K562 (cell line): ENCODE data around the gene ACADM. TPM values are rescaled to one million over a fixed set of nuclear protein-coding genes. Genes with fewer than 3 reads are reported as not detected.

ENCODE experiments used
- ELF2 ChIP-seq: fragments of 250-450 bp; sonication (Bioruptor Pico); IDR thresholded peaks from 2 replicates; pipeline ENCODE4 v1.5.0; 2021; ENCODE audit warnings: mild to moderate bottlenecking
- EZH2 ChIP-seq: IDR thresholded peaks from 2 replicates; pipeline ENCODE4 v1.6.1; 2012; ENCODE audit warnings: low read depth, mild to moderate bottlenecking, inconsistent platforms, low read length, borderline replicate concordance
- FOXJ3 ChIP-seq: sonication (generic); formaldehyde crosslinking; IDR thresholded peaks from 2 replicates; pipeline ENCODE4 v1.4.0; 2020; ENCODE audit warnings: mild to moderate bottlenecking, missing genetic modification reagents
- MAFK ChIP-seq: IDR thresholded peaks from 2 replicates; pipeline ENCODE4 v1.6.1; 2011; ENCODE audit warnings: low read length, improper control_type of control experiment
- NCOA4 ChIP-seq: fragments of 450-650 bp; IDR thresholded peaks from 2 replicates; pipeline ENCODE4 v1.6.1; 2018; ENCODE audit warnings: mild to moderate bottlenecking; ENCODE audit not compliant: partially characterized antibody
- TCF3 ChIP-seq: sonication (generic); formaldehyde crosslinking; IDR thresholded peaks from 2 replicates; pipeline ENCODE4 v1.4.0; 2020; ENCODE audit warnings: mild to moderate bottlenecking, missing genetic modification reagents
- polyA plus RNA-seq, 8 experiments: library from polyadenylated mRNA; depleted of rRNA in 4 of 8; stranded (reverse) in 5 of 8; unstranded in 3 of 8; fragments of >200 nt; fragmentation: Nextera tagmentation in 2 of 8; fragmentation: Illumina TruSeq in 1 of 8; extraction: Ambion mirVana in 2 of 8; extraction: Trizol in 1 of 8; gene quantifications; 2 replicates each; pipeline versions ENCODE4 v1.2.1 to v1.2.3, GENCODE V29; 2011 to 2014; ENCODE audit warnings: inconsistent platforms in 1 of 8, missing spikeins in 1 of 8
- total RNA-seq, 7 experiments: library from RNA; depleted of rRNA in 6 of 7; stranded (reverse); fragments of >200 nt in 6 of 7; fragmentation: Illumina TruSeq in 2 of 7; extraction: Trizol in 2 of 7; gene quantifications; 2 replicates each; pipeline versions ENCODE4 v1.2.1 to v1.2.3, GENCODE V29; 2011 to 2021; ENCODE audit warnings: low replicate concordance in 1 of 7
- TF ChIP-seq, protein P1 (sequence below): fragments of 250-450 bp; sonication (Bioruptor Pico); IDR thresholded peaks from 2 replicates; pipeline ENCODE4 v1.5.0; 2021; ENCODE audit warnings: mild to moderate bottlenecking, borderline replicate concordance
- TF ChIP-seq, protein P2 (sequence below): sonication (generic); formaldehyde crosslinking; IDR thresholded peaks from 2 replicates; pipeline ENCODE4 v1.9.0; 2022; ENCODE audit warnings: mild to moderate bottlenecking, missing genetic modification reagents
- TF ChIP-seq, protein P3 (sequence below): fragments of 250-450 bp; sonication (Bioruptor Pico); IDR thresholded peaks from 2 replicates; pipeline ENCODE4 v1.5.0; 2020; ENCODE audit warnings: mild to moderate bottlenecking

Gene ACADM
- total and polyA plus RNA-seq, 9 of the 15 experiments (the other 6 are each of a cell fraction or from before 2014, with no cell fraction given): 82.5 to 156 (median 123) TPM

DNA sequence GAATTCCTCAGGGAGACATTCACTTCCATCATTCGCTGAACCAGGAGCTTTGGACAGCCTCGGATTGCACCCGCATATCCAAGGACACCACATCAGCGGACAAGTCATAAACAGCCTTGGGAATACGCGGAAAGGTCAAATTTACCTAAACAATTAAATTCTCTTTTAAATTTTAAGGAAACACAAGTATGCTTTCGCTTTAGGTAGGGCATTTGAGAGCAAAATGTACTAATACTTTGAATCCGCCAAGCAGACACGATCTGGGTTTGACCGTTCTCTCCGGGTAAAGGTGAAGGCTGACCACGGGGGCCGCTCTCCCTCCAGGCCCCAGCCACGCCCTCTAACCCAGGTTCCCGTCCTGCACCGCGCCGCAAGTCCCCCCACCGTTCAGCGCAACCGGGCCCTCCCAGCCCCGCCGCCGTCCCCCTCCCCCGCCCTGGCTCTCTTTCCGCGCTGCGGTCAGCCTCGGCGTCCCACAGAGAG is 479 bp upstream of the ACADM start (continued):
- TF ChIP-seq, protein P1, sequence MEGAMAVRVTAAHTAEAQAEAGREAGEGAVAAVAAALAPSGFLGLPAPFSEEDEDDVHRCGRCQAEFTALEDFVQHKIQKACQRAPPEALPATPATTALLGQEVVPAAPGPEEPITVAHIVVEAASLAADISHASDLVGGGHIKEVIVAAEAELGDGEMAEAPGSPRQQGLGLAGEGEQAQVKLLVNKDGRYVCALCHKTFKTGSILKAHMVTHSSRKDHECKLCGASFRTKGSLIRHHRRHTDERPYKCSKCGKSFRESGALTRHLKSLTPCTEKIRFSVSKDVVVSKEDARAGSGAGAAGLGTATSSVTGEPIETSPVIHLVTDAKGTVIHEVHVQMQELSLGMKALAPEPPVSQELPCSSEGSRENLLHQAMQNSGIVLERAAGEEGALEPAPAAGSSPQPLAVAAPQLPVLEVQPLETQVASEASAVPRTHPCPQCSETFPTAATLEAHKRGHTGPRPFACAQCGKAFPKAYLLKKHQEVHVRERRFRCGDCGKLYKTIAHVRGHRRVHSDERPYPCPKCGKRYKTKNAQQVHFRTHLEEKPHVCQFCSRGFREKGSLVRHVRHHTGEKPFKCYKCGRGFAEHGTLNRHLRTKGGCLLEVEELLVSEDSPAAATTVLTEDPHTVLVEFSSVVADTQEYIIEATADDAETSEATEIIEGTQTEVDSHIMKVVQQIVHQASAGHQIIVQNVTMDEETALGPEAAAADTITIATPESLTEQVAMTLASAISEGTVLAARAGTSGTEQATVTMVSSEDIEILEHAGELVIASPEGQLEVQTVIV (CRISPR knock-in tag): no peak
- TF ChIP-seq EZH2 (no peak), TCF3 (CRISPR knock-in tag) (no peak), NCOA4 (no peak), ELF2 (CRISPR knock-in tag) (no peak), MAFK (no peak), FOXJ3 (CRISPR knock-in tag) (no peak)
- TF ChIP-seq, protein P2, sequence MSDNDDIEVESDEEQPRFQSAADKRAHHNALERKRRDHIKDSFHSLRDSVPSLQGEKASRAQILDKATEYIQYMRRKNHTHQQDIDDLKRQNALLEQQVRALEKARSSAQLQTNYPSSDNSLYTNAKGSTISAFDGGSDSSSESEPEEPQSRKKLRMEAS: no peak
- TF ChIP-seq, protein P3, sequence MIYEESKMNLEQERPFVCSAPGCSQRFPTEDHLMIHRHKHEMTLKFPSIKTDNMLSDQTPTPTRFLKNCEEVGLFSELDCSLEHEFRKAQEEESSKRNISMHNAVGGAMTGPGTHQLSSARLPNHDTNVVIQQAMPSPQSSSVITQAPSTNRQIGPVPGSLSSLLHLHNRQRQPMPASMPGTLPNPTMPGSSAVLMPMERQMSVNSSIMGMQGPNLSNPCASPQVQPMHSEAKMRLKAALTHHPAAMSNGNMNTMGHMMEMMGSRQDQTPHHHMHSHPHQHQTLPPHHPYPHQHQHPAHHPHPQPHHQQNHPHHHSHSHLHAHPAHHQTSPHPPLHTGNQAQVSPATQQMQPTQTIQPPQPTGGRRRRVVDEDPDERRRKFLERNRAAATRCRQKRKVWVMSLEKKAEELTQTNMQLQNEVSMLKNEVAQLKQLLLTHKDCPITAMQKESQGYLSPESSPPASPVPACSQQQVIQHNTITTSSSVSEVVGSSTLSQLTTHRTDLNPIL: no peak
